SW480 (cell line): ENCODE measurements around the gene TTC39A.

Experiments
- DNase-seq: peaks from one replicate; pipeline ENCODE4 v3.0.0-alpha.2; 2016; ENCODE audit warnings: low spot score

The TTC39A gene

DNA sequence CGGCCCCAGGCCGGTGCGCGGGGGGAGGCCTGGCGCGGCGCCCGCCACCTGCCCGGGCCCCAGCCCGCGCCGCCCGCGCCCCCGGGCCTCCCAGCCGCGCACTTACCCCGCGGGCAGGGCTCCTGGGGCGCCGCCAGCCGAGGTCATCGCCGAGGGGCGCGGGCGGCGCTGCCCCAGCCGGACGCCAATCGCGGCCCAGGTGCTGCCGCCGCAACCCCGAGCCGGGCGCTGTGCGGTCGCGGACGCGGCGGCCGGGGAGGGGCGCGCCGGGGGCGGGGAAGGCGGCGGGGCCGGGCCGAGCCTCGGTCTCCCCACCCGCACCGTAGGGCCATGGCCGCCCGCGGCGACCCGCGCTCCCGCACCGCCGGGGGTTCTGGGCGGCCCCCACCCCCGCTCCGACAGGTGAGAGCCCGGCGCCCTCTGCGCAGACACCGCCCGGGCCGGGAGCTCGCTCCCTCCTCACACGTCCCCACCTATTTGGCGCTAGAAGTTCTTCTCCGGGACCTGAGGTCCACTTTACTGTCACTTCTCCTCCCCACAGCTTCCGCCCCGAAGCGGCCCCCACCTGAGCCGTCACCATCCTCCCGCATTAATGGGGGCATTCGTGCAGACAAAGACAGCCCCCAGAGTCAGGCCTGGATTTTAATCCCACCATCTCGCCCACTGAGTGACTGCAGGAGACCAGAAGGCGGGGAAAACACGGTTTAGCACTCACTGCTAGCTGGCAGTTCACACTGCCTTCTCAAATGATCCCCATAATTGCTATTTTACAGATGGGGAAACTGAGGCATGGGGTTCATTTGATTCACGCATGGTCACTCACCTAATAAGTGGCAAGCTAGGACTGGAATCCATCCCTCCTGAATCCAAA is at the start of gene TTC39A:
TSS of gene TTC39A (minus strand) at position 232 of the 871 bp plus-strand sequence. CDS start at position 147, 85 bp downstream.
- DNase-seq: peak; percentile 27

DNA sequence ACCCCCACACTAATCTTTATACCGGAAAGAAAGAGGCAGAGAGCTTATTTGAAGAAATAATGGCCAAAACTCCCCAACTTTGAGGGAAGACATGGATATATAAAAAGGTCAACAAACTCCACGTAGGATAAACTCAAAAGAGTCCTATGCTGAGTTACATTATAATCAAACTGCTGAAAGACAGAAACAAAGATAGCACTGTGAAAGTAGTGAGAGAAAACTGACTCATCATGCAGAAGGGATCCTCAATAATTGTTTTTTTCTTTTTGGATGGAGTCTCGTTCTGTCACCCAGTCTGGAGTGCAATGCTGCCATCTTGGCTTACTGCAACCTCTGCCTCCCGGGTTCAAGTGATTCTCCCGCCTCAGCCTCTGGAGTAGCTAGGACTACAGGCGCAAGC is 48.5 kb upstream of the TTC39A start:
- DNase-seq: no peak

DNA sequence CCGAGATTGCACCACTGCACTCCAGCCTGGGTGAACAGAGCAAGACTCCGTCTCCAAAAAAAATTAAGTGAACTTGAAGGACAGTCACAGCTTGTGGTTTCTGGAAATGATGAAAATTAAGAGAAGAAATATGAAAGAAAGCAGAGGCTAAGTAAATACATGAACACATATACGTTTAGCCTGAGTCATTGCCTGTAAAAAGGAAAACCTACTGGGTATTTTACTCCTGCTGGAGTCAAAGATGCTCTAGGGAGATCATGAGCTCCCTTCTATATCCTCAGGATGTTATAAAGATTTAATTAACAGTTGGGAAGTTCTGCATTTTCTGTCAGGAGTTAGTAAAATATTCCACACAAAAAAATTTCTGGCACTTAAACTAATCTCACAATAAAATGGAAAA is 43.5 kb upstream of the TTC39A start:
- DNase-seq: no peak

DNA sequence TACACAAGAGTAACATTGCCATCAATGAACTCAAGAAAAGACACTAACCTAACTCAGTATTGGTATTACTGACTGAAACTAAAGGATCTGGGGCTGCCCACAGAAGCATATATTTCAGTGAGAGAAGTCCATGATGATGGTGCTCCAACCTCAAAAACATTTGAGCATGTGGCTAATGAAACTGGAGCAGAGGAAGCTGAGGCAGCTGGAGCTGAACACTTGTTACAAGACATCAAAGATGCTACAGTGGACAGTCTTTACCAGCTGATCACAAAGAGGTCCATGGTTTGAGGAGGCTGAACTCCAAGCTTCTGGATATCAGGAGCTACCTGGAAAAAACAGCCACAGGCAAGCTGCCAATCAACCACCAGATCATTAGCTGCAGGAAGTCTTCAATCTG is 42.2 kb upstream of the TTC39A start:
- no peak for DNase-seq

DNA sequence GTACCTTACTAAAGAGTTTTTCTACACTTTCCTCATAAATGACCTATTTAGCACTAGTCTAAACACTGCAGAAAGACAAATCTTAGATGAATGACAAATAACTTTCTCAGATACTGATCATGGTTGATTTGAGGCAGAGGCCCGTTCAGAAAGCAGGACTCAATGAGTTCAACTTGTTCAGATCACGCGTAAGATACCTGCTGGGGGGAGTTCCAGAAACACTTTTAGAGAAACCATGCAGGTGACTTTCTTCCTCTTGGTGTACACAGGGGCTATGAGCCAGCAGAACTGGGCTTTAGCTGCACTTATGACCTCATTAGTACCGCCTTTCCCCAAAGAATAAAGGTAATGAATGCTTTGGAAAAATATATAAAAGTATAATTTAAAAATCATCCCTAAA is 38.8 kb upstream of the TTC39A start:
- DNase-seq: no peak

DNA sequence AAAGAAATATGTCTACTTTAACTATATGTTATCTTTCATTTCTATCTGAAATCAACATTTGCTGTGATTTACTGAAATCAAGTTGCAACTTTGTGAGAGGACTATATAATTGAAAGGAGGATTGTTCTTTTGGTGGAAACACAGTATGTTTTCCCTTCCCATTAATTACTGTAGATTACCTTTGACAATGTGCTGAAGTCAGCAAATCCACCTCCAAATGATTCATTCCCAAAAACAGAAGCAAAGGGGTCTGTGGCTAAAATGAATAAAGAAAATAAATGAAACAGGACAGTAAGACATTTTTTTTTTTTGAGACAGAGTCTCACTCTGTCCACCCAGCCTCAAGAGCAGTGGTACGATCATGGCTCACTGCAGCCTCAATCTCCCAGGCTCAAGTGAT is 35.4 kb upstream of the TTC39A start:
- DNase-seq: no peak

DNA sequence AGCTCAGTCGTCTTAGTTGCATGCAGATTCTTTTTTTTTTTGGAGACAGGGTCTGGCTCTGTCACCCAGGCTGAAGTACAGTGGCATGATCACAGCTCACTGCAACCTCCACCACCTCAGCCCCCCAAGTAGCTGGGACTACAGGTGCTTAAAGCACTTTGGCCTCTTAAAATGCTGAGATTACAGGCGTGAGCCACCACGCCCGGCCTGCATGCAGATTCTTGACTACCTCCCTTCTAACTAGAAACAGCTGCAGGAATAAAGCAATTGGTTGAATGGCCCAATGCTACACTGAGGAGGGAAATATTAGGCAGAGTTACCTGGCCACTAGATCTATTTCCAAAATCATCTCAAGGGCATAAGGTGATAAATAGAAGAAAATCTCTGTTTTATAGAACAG is 29.5 kb upstream of the TTC39A start:
- no peak for DNase-seq

DNA sequence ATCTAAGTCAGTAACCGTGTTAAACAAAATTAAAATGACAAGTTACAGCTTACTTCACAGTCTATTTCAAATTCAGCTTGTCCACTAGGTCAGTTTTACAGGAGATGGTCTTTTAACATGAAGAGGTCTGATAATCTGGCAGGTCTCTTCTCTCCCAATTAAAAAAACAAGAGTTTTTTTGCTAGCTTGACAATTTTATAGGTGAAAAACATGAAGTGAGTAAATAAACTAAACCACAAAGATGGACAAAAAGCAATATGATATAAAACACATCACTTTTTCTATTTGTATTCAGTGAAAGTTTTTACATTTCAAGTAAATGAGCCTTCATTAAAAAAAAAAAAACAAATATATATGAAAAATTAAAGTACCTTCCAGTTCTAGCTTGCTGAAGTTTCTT is 25.0 kb upstream of the TTC39A start:
- no peak for DNase-seq

DNA sequence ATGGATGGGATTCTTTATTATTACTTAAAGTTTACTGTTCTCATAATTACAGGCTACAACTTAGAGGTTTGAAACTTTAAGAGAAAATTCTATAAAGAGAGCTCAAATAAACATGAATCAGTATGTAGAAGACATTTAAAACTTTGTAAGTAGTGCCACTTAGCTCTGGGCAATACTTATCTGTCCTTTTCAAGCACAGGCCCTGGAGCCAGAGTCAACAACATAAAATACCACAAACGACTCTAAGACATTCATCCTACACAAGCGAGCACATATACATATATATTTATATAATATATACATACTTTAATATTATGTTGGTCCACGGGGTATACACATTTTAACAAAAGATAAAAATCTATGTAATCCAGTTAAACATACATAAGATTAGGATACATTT is 24.1 kb upstream of the TTC39A start:
- DNase-seq: no peak

DNA sequence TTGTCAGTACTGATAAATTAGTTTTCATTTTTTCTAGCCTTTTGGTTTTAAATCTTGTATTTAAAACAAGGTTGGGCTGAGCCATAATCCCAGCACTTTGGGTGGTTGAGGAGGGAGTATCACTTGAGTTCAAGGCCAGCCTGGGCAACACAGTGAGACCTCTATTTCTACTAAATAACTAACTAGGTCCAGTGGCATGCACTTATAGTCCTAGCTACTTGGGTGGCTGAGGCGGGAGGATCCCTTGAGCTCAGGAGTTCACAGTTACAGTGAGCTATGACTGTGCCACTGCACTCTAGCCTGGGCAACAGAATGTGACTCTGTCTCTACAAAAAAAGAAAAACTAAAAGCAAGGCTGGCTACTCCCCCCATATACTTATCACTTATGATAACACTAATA is 21.5 kb upstream of the TTC39A start:
- DNase-seq: no peak

DNA sequence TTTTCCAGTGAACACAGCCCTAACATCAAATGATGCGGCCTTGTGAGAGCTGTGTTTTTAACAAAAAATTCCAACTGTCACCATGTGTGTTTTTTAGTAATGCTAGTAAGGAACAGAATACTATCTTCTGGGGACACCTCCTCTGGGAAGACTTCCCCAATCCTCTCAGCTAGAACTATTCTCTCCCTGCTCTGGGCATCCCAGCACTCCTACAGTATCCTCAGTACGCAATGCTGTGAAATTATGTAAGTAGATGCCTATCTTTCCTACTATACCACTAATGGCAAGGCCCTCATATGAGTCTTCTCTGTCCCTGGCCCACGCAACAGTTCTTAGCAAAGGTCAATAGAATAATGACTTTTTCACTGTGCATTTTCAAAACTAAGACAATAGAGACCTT is 19.5 kb upstream of the TTC39A start:
- no peak for DNase-seq

DNA sequence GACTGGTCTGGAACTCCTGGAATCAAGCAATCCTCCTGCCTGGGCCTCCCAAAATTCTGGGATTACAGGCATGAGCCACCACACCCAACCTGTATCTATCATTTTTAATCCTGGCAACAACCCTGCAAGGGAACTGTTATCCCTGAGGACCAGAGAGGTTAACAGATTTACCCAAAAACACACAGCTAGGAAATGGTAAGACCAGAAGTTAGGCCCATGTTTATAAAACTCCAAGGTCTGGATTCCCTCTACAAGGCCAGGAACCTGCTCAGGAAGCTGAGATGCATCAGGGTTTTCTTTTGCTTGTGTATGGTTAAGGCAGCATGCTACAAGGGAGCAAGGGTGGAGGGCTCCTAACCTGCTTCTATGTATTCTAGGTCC is 17.8 kb upstream of the TTC39A start:
- DNase-seq: no peak

DNA sequence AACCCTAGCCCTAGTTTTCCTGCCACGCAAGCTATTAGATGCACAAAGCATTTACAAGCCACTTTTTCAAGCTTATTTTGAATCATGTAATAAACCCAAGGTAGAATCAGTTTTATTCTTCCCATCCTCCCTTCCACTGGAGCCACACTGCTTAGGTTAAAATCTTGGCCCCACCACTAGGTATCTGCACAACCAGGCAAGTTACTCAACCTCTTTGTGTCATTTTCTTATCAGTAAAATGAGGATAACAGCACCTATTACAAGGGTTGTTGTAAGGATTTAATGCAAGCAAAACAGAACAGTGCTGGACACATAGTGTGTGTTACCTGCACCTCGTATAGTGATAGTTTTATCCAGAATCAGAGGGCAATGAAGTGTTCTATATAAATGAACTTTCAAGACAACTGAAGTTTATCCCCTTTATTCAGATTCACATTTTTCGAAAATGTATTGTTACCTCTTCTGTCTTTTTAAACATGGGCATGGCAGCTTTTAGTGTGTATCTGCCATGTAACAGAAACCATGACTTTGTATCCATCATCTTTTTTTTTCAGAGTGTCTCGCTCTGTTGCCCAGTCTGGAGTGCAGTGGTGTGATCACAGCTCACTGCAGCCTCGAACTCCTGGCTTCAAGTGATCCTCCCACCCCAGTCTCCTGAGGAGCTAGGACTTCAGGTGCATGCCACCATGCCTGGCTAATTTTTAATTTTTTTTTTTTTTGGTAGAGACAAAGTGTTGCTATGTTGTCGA is 17.2 kb upstream of the TTC39A start:
- no peak for DNase-seq

DNA sequence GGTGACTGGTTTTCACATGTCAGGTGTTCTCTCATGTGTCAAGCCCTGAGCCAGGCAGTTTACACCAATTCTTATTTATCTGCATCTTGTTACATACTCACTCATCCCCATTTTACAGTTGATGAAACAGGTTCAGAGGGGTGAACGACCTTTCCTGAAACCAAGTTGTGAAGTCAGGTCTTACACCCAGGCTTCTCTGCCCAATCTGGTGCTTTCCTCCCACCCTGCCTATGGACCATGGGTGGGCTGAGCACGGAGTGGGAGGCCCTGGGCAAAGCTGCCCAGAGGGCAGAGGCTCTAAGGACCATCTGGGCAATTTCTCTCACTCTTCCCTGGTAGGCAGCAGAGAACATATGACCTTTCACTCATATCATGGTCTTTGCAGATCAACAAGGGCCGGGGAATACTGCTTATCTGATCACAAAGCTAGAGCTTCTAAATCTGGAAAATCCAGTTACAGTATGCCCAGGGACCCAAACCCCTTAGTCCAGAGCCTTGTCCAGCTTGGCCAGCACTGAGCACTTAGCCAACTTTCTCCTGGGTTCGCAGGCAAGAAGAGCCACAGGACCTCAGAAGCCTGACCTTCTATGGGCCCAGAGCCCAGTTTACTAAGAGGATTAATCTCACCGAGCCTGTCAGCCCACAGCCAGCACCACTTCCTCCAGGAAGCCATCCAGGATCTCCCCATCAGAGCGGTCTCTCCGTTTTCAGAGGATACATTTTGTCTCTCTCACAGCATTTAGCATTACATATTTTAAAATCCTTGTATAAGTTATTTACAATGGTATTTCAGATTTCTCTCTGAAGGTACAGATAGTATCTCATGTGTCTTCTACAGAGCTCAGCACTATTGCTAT is 16.0 kb upstream of the TTC39A start:
- no peak for DNase-seq

DNA sequence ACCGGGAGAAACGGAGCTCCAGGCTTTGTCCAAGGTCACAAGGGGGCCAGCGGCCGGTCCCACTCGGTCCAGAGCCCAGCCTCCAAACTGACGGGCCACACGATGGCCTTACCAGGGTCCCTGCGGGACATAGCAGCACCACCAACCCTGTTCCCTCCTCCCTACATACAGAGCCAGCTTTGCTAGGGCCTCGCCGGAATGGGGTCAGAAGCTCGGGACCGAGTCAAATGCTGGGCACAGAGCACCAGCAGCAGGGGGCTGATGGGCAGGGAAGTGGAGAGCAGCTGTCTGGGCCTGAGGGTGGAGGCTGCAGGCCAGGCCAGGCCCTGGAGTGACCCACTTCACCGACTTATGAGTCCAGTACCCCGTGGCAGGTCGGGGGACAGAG is 14.9 kb upstream of the TTC39A start:
- DNase-seq: no peak

DNA sequence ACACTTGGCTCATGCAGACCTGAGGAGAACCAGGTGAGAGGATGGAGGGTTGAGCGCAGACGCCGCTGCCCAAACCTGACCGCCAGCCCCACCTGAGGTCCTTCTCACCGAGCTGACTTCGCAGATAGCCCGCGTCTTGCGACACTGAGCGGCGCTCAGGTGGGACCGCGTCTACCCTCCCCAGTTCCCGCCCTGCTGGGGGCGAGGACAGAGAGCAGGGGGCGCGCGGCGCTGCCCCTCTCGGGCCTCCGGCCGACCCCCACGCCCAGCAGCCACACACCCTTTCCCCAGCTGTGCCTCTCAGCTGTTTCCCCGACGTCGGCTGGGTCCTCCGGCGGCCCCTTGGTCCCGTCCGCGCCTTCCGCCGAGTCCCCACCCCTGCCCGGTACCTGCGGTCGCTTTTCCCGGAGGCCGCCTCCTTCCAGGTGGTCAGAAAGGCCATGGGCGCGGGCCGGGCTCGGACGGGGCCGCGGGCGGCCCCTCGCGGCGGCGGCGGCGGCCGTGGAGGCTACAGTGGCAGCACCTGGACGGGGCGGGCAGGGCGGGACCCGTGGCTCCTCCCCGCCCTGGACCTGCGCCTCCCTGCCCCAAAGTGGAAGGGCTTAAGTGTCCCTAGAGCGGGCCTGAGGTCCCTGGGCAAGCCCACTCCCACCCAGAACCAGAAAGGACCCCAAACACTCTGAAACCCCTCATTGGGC is 14.4 kb upstream of the TTC39A start:
- peak; percentile 25 for DNase-seq

DNA sequence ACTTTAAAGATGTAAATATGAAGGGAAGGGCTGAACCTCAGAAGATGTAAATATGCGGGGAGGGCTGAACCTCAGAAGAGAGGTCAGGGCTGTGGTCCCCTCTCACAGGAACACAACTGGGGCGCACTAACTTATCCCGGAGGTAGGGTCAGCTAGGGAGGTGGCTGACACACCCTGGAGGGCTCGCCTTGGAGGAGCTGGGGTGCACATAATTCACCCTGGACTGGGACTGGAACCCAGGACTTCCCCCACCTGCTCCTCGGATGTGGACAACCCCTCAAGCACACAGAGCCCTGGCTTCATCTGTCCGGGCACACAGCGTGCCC is 13.9 kb upstream of the TTC39A start:
- no peak for DNase-seq

DNA sequence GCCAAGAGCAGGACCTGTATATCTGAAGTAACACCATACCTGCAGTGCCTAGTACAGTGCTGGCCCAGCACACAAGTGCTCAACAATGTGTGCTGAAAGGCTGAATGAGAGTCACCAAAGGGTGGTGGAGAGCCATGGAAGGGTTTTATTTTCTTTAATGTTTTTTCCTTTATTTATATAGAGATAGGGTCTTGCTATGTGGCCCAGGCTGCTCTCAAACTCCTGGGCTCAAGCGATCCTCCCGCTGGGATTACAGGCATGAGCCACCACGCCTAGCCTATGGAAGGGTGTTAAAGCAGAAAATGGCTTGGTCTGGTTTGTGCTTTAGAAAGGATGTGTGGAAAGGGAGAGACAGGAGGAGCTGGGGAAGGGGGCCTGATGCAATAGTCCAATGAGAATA is 13.3 kb upstream of the TTC39A start:
- DNase-seq: no peak

DNA sequence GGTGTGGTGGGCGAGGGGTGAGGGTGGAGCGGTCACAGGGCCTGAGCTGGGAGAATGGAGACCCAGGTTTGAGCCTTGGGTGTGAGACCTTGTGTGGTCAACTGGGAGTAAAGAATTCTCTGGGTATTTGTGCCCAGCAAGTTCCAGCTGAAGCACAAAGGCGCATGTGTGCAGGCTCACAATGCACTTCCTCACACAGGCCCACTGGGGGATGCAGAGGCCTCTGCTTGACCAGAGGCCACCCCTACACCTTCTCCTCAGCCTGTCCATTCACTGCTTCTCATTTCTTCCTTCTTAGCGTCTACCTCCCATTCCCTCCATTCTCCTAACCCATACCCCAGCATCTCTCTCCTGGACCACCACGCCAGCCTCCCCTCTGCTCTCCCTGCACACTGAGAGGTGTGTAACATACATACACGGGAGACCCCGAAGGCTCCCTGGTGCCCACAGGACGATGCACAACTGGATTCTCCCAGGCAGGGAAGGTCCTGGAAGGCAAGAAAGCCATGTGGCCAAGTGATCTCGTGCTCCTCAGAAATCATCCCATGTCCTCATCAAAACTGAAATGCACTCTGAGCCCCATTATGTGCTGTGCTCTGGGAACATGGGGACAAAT is 12.3 kb upstream of the TTC39A start:
- DNase-seq: no peak

DNA sequence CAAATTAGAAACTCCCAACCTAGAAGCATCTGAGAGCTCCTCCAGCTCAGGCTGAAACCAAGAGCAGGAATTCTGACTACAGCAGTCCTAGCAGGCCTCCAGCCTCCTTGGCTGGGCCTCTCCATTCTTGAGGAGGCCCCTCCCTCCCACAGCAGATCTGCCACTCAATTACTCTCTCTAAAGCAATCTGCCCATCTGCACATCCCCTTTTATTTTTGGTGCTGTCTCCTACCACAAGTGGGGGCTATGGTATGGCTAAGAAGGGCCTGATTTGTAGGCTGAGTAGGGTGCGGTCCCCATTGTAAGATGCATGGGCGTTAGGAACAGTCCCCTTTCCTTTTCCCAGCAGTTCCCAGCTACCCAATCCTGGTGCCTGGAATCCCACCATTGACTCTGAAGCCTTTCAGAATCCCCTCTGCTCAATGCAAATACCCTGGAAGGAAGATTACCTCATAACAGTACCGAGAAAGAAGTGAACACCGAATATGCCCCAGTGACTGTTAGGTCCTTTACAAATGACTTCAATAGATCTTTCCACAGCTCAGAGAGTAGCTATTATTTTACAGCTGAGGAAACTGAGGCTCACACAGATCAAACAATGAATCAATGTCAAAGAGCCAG is 11.6 kb upstream of the TTC39A start:
- DNase-seq: no peak

DNA sequence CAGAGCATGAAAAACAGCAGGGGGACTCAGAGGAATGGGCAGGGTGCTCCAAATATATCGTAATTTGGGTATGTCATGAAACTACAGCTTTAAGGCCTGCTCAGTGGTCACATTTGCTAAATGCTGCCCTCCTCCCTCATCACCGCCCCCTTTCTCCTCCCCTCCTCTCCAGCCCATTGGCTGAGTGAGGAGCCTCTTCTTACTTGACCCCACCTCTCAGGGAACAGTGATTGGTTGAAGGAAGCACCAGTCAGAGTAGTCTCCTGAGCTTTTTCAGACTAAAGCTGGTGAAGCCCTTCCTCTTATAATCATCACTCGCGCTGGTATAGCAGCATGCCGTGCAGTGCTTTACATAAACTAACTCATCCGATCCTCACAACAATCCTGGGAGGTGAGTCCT is 10.0 kb upstream of the TTC39A start:
- no peak for DNase-seq
